Measurements from ENCODE around the gene PRDX5. TPM values are rescaled to one million over a fixed set of nuclear protein-coding genes. Genes with fewer than 3 reads are reported as not detected.

PRDX5 gene
- total and polyA plus RNA-seq, 9 of the 15 experiments (the other 6 are each of a cell fraction or from before 2014, with no cell fraction given): 40.8 to 327 (median 204) TPM

- TF ChIP-seq BRF1 (IDR thresholded peaks at IDR 0.05; ENCODE audit: borderline replicate concordance, extremely low read depth, insufficient read length): no peak
- no peak for TF ChIP-seq CTCFL (IDR thresholded peaks at IDR 0.05; ENCODE audit: borderline replicate concordance, insufficient read depth, low read depth, low read length, poor library complexity, severe bottlenecking)
- TF ChIP-seq HES1 (IDR thresholded peaks at IDR 0.05; ENCODE audit: low read depth): no peak
- TF ChIP-seq PTRF (tag; IDR thresholded peaks at IDR 0.05): no peak
- no peak for TF ChIP-seq ZNF277 (CRISPR knock-in tag; IDR thresholded peaks at IDR 0.05; ENCODE audit: borderline replicate concordance)
- TF ChIP-seq ZNF511 (CRISPR knock-in tag; IDR thresholded peaks at IDR 0.05): no peak
- TF ChIP-seq CBFA2T2 (conservative IDR thresholded peaks at IDR 0.05): no peak
- TF ChIP-seq ZNF609 (CRISPR knock-in tag; IDR thresholded peaks at IDR 0.05; ENCODE audit: borderline replicate concordance): no peak
- no peak for TF ChIP-seq POLR2G (IDR thresholded peaks at IDR 0.05; ENCODE audit: low read depth, low read length)
- TF ChIP-seq ESRRA (IDR thresholded peaks at IDR 0.05; ENCODE audit: borderline replicate concordance, low read depth): no peak
- TF ChIP-seq ZBTB33 (CRISPR knock-in tag; IDR thresholded peaks at IDR 0.05): no peak
- TF ChIP-seq ARNT (IDR thresholded peaks at IDR 0.05): no peak
- no peak for TF ChIP-seq HDAC2 (IDR thresholded peaks at IDR 0.05)
These were observed 25.2 kb downstream of the PRDX5 start (continued) for GRCh38 chr11:64342869-64343745.
